Stimulated activated CD4-positive, alpha-beta T cell treated with anti-CD3 and anti-CD28 coated beads, Interleukin-15, amount 100 ng/mL, for 24 hours (primary cell): Measurements from ENCODE around the gene FMR1NB.

Experiments
- DNase-seq: peaks from one replicate; pipeline ENCODE4 v3.0.0-alpha.2; 2020

The FMR1NB gene, protein sequence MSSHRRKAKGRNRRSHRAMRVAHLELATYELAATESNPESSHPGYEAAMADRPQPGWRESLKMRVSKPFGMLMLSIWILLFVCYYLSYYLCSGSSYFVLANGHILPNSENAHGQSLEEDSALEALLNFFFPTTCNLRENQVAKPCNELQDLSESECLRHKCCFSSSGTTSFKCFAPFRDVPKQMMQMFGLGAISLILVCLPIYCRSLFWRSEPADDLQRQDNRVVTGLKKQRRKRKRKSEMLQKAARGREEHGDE

DNA sequence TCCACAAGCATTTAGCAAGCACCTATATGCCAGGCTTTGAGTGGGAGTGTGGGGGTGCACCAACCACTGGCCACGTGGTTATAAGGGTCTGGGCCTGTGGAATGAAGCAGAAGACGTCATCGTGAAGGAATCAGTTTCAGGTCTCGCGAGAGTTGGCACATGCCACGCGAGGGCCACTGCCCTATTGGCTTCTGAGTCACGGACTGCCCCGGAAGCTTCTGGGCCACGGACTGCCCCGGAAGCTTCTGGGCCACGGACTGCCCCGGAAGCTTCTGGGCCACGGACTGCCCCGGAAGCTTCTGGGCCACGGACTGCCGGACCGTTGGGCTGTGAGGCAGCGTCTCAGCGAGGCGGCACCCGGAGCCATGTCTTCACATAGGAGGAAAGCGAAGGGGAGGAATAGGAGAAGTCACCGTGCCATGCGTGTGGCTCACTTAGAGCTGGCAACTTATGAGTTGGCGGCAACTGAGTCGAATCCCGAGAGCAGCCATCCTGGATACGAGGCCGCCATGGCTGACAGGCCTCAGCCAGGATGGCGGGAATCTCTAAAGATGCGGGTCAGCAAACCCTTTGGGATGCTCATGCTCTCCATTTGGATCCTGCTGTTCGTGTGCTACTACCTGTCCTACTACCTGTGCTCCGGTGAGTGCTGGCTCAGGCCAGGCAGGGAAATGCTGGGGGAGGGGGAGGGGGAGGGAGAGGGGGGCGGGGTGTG is at the start of gene FMR1NB:
FMR1NB (plus strand) TSS at position 300 of the 715 bp plus-strand sequence; CDS start at position 366, 66 bp downstream.
- DNase-seq: no peak

DNA sequence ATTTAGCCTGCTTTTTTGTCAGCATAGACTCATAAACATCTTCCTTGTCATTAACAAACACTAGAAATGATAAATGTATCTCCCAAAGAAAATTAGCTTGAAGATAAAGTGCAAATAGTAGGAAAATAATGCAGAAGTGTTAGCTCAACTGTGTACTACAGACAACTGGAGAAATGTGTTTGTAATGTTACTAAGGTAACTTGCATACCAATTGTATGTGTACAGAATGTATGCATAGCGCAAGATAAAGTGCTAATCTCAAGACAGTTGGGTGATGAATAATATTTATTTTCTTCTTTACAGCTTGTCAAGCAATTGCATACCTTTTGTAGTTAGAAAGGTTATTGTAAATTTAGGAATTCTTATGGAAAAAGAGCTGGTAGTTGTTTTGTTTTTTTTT is 47.3 kb upstream of the FMR1NB start:
- no peak for DNase-seq

DNA sequence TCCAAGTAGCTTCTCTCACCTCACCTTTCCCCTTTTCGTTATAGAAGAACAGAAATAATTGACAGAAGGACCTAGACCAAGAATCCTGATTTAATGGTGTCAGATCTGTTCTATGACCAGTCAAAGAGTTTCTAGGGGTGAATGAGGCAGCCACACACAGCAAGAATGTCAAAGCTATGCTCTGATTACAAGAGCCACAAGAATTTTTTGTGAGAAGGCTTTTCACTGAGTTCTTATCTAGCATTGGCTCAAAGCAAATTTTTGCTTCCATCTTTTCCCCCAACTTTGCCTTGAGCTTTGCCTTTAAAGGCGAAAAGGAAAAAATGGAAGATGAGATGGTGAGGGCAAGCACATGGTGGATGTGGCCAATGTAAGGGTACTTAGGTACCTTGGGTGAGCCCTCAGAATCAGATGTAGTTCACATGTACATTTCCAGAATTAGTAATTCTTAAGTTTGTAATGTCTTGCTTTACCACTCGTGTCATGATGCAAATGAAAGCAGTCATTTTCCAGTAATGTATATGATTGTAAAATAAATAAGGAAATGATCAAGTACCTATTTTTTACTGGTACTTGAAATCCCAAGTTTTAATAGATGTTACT is 45.9 kb upstream of the FMR1NB start:
- no peak for DNase-seq

DNA sequence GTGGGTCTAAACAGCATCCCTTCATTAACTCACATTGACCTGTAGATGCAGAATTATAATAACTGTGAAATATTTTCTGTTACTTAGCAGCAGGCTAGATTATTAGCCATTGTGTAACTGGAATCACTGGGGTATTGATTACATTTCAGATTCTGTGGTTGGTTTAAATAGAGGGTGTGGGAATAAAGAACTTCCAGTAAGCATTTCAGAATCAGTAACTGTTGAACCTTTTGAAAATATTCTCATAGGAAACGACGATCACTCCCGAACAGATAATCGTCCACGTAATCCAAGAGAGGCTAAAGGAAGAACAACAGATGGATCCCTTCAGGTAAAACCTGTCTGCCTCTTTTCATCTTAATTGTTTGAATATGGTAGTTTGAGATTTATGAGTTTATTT is 35.9 kb upstream of the FMR1NB start:
- no peak for DNase-seq

DNA sequence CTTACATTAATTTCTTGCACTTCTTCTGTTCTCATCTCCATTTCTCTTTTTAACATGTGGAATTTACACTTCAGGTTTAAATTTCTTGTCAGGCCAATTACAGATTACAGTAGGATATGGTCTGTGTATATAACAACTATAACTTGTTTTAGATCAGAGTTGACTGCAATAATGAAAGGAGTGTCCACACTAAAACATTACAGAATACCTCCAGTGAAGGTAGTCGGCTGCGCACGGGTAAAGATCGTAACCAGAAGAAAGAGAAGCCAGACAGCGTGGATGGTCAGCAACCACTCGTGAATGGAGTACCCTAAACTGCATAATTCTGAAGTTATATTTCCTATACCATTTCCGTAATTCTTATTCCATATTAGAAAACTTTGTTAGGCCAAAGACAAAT is 32.6 kb upstream of the FMR1NB start:
- no peak for DNase-seq

DNA sequence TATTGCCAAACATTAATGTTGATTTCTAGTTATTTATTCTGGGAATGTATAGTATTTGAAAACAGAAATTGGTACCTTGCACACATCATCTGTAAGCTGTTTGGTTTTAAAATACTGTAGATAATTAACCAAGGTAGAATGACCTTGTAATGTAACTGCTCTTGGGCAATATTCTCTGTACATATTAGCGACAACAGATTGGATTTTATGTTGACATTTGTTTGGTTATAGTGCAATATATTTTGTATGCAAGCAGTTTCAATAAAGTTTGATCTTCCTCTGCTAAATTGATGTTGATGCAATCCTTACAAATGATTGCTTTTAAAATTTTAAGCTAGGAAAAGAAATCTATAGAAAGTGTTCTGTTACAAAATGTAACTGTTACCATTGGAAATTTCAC is 30.8 kb upstream of the FMR1NB start:
- no peak for DNase-seq

DNA sequence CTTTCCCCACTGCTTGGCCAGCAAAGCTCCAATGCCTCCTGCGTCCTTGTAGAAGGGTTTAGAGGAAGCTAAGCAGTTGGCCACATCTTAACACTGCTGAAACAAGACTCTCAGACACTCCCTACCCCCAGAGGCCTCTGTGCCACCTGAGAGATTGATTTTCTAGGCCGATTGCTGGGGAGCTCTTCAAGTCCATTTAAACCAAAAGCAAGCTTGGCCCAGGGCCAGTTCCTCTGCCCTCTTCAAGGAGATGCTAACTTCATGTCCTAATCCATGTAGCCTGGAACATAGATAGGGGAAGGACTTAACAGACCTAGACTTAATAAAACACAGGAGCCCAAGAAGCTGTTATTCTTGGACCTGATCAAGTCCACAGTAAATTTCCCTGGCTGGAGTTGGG is 27.2 kb upstream of the FMR1NB start:
- DNase-seq: no peak

DNA sequence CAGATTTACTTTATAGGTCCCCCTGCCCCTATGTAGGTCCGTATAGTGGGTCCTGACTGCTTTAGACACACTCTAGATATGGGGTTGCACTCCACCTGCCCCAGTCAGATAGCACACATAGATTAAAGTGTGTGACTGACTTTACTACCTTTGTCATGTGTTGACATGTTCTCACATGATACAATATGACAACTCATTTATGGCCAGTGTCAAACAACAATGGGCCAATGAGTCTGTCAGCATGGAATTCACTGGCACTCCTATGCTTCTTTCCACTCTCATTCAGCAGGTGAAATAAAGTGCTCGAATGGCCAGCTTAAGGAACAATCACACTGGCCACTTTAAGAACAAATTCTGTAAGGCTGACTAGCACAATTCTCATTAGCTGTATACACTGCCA is 23.8 kb upstream of the FMR1NB start:
- DNase-seq: no peak

DNA sequence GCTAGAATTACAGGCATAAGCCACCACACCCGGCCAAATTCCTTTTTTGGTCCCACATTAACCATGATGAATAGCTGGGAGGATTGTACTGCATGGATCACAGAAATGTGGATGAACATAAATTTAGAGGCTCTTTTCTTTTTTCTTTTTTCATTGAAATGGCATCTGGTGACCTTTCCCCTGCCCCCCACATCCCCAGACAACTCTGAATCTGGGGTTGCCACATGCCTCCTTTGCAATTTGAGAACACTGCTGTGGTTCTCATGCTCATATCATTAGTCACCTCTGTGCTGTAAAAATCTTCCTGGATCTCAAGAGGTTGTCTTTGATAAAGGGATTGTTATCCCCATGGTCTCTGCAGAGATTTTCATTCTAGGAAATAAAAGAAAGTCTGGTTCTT is 22.8 kb upstream of the FMR1NB start:
- no peak for DNase-seq

DNA sequence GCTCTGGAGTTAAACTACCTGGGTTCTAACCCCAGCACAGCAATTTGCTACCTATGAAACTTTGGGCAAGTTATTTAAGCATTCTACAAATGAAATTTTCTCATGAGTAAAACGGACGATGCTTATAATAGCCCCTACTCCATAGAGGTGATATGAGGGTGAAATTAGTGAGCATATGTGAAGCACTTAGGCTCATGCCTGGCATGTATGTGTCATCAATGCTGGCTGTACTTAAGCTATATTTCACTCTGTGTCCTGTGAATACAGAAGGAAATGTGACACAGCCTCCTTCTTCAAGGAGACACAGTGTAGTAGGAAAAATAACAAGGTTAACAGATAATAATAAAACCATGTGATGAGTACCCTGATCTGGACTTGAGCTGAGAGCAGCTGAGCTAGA is 20.4 kb upstream of the FMR1NB start:
- DNase-seq: no peak

DNA sequence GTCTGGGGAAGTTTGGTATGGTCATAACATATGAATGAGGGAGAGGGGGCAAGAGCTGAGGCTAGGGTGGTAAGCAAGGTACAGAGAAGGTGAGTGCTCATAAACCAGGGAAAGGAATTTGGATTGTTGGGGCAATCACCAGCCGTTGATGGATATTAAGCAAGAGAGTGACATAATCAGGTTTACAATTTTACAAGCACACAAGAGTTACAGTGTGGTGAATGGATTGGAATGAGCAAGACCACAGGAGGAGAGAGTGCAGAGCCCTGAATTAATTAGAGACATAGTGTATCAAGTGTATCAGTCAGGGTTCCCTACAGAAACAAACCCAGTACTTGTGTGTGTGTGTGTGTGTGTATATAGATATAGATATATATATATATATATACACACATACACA is 18.7 kb upstream of the FMR1NB start:
- DNase-seq: no peak

DNA sequence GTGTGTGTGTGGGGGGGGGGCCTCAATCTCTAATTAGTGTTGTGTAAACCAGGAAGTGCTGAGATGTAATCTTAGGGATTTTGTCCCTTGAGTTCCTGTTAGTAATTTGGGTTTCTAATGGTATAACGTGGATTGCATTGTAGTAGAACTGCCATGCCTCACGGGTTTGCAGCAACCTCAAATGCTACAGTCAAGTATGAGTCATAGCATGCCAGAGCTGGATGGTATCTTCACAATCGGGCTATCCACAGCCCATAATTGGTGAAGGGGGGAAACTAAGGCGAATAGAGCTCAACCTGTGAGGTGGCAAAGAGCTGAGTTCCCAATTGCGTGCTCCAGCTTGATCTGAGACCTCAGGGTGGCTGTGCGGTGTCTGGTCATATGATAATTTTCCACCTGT is 2.2 kb upstream of the FMR1NB start:
- DNase-seq: no peak

DNA sequence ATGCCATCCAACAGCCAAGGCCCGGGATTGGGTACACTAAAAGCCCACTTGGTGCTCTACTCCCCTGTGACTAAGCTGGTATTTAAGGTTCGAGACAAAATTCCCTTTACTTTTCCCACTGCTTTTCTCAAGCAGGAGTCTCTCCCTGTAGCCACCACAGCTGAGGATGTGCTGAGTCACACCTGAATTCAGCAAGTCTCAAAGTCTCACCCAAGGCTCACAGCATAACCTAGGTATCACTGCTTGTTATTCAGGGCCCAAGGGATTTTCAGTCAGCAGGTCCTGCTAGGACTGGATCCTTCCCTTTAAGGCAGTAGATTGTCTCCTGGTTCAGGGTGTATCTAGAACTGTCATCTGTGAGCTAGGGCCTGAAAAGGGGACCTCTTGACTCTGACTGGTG is 39.2 kb downstream of the FMR1NB start:
- DNase-seq: no peak

DNA sequence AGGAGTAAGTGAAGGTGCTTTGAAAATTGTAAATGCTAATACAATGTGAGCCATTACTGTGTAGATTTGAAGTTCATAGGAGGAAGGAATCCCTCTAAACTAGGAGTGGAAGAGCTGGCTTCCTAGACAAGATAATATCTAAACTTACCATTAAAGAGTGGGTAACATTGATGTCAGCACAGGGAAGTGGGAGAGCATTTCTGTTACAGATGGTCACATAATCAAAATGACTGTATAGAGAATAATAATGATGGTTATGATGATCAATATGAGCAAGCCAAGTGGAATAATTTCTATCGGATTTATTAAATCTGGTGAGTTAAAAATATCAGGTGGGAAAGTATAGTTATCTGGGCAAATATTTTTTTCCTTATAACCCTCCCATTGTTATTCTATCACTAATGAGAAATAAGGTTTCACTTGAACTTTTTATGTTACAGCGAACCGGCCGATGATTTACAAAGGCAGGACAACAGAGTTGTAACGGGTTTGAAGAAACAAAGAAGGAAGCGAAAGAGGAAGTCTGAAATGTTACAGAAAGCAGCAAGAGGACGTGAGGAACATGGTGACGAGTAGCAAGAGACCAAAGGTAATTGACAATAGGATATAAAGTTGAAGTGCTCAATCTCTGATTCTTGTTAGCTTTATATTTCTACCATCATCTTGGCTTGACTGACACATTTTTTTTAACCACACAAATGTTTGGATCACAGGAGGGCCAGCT is 43.5 kb downstream of the FMR1NB start:
- no peak for DNase-seq

DNA sequence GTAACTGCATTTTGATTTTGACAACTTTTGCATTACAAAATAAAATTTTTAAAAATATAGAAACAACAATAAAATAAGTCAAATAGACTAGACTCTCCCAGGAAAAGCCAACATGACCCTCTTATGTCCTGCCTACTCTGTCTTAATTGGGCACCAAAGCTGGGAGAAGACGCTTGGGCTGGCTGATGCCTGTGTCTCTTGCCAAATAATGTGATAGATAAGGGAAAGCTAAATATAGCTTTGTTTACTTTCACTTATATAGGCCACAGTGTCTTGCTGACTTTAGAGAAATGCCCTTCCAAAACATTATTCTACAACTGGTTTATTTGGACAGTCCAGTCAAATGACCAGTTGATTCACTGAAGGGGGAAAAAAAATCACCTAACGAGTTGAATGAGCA is 54.2 kb downstream of the FMR1NB start:
- DNase-seq: no peak

DNA sequence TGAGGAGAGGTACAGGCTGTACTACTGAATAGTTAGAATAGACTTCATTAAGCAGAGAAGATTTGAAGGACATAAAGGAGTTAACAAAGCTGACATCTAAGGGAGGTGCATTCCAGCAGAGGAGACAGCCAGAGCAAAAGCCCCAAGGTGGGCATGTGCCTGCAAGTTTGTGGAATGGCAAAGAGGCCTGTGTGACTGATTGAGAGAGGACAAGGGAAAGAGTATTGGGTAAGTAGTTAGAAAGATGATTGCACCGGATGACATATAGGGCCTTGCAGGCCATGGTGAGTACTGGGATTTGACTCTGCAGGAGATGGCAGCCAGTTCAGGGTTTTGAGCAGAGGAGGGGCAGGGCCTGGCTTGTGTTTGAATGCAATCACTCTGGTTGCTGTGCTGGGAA is 55.9 kb downstream of the FMR1NB start:
- DNase-seq: no peak

DNA sequence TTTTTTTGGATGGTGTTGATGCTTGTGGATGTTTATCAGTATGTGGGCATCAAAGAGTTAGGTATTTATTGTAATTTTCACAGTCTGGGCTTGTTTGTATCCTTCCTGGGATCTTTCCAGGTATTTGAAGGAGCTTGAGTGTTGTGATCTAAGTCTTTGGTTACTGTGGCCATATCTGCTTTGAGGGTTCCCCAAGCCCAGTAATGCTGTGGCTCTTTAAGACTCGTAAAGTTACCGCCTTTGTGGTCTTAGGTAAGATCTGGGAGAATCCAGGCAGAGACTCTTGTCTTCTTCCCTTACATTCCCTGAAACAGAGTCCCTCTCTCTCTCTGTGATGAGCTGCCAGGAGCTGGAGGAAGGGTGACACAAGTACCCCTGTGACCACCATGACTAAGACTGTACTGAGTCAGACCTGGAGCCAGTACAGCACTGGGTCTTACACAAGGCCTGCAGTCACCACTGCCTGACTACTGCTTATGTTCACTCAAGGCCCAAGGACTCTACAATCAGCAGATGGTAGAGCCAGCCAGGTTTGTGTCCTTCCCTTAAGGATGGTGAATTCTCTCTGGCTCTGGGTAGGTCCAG is 62.2 kb downstream of the FMR1NB start:
- DNase-seq: no peak

DNA sequence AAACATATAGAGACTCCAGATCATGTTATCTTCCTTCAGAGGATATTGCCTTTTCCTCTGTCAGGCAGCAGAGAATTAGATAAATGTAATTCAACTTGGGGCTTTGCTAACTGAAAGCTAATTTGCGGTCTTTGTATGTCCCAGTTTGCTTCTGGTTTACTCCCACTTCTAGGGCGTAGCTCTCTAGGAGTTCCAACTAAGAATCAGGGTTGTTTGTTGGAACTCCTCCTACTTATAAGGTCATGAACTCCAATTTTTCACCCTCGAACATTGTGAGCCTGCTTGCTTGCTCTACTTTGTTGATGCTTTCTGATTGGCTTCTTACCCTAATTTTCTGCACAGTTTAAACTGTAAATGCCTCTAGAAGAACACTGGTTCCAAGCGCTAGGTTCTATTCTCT is 66.1 kb downstream of the FMR1NB start:
- no peak for DNase-seq

DNA sequence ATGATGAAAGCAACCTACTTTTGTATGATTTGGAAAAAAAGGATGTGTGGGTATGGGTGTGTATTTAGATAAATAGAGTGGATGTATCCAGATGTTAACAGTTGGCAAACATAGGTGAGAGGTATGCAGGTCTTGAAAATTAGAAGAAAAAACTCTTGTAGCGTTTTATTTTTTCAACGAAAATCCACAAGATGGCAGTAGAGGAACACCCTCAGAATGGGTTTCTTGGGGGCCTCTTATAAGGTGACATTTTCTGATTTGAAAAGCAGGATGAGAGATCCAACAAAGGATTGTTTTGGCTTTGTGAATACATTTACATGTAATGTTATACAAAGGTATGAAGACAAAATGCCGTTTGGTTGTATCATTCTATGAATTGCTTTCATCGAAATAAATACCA is 68.3 kb downstream of the FMR1NB start:
- no peak for DNase-seq

DNA sequence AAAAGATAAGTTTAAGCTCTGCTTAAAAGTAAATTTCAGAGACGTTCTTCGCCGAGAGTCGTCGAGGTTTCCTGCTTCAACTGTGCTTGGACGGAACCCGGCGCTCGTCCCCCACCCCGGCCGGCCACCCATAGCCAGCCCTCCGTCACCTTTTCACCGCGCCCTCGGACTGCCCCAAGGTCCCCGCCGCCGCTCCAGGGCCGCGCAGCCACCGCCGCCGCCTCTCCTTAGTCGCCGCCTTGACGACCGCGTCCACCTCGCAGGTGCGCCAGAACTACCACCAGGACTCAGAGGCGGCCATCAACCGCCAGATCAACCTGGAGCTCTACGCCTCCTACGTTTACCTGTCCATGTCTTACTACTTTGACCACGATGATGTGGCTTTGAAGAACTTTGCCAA is 70.8 kb downstream of the FMR1NB start:
- DNase-seq: no peak

DNA sequence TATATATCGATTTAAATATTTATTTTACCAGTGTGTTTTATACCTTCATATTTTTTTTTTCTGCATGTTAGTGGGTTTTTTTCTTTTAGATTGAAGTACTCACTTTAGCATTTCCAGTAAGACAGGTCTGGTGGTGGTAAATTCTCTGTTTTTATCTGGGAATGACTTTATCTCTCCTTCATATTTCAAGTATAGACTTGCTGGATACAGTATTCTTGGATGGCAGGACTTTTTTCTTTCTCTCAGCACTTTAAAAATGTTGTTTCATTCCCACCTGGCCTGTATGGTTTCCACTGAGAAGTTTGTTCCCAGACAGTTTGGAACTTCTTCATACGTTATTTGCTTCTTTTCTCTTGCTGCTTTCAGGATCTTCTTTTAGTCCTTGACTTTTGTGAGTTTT is 86.1 kb downstream of the FMR1NB start:
- DNase-seq: no peak

DNA sequence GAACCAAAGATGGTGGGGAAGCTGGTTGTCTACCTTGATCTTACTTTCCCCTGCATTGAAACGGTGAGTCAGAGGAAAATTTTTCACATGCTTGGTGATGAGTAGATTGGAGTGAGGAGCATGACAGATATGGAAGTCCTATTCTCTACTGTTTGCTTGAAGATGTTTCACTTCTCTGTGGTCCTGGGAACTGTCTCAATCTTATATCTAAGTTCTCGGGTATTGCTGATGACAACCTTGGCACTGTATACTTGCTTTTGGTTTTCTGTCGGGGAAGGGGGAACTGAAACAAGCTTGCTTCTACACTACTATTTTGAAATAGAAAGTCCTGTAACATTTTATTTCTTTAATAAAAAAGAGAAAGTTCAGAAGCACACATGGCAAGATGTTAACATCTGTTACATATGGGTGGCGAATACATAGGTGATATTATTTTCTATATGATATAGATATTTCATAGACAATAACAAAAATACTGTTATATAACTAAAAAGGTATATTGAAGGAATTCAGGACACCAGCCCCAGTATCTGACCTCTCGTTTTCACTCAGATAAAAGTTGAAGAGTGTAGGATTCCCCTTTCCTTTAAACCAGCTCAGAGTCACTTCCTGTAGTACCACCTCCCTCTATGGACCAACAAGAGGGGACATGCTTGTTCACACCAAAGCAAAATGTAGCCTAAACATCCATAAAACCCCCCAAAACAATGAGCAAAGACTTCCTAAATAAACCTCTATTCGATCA is 88.8 kb downstream of the FMR1NB start:
- no peak for DNase-seq

DNA sequence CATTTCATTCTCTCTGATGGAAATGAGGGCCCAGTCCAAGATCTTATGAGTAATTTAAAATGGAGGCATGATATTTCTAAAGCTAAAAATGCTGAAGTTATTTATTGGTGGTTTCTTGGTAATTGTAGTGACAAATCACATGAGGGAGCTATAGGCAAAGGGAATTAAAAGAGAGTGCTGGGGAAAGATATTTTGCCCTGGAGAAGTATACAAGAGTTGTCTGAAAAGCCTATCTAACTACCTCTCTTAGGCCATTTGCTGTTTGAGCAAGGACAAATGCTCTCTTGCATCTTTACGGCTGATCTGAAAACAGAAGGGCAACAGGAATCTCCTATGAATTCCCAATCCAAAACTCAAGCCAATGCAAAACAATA is 89.4 kb downstream of the FMR1NB start:
- no peak for DNase-seq
